CD14-positive monocyte (primary cell): ENCODE data around the gene ATP2A1. TPM values are rescaled to one million over a fixed set of nuclear protein-coding genes. Genes with fewer than 3 reads are reported as not detected.

ENCODE experiments used
- DNase-seq, 3 donors: peaks; one replicate each; pipeline ENCODE4 v3.0.0-alpha.2; 2011 to 2022
- H2AFZ ChIP-seq: 2 replicates; pipeline ENCODE4 v1.6.0; 2012; ENCODE audit warnings: mild to moderate bottlenecking, low read depth, low read length, inconsistent platforms; ENCODE audit not compliant: insufficient read depth, poor library complexity, severe bottlenecking
- H3K27ac ChIP-seq, 2 donors: 1 replicate in 1 of 2; 2 replicates in 1 of 2; pipeline ENCODE4 v1.5.1; 2012 to 2013; ENCODE audit warnings: low read length in 2 of 2, control low read depth in 1 of 2, inconsistent platforms in 1 of 2, low read depth in 1 of 2, mild to moderate bottlenecking in 1 of 2
- H3K27me3 ChIP-seq, 2 donors: one replicate each; pipeline versions ENCODE4 v1.6.0 to v1.6.1; 2011 to 2013; ENCODE audit warnings: low read length in 2 of 2; ENCODE audit not compliant: control insufficient read depth in 2 of 2, insufficient read depth in 2 of 2
- H3K36me3 ChIP-seq, 2 donors: replicated peaks in 1 of 2; 1 replicate in 1 of 2; 2 replicates in 1 of 2; pipeline versions ENCODE4 v1.5.1 to v1.6.1; 2012 to 2013; ENCODE audit warnings: low read length in 2 of 2, control low read depth in 1 of 2, inconsistent platforms in 1 of 2, mild to moderate bottlenecking in 1 of 2; ENCODE audit not compliant: insufficient read depth in 2 of 2, control insufficient read depth in 1 of 2
- H3K4me1 ChIP-seq, 2 donors: 1 replicate in 1 of 2; 2 replicates in 1 of 2; pipeline versions ENCODE4 v1.5.1 to v1.6.1; 2012 to 2013; ENCODE audit warnings: low read length in 2 of 2, control low read depth in 1 of 2, inconsistent platforms in 1 of 2, mild to moderate bottlenecking in 1 of 2, moderate library complexity in 1 of 2; ENCODE audit not compliant: insufficient read depth in 2 of 2, control insufficient read depth in 1 of 2
- H3K4me2 ChIP-seq: replicated peaks from 2 replicates; pipeline ENCODE3; 2012; ENCODE audit warnings: low read length, moderate library complexity, mild to moderate bottlenecking; ENCODE audit not compliant: poor library complexity, severe bottlenecking; ENCODE audit errors: extremely low read depth
- H3K4me3 ChIP-seq, 3 experiments: fragments of 200-600 bp in 1 of 3; sonication (generic) in 1 of 3; replicated peaks in 1 of 3; 1 replicate in 2 of 3; 2 replicates in 1 of 3; pipeline ENCODE4 v1.5.1; 2011 to 2013; ENCODE audit warnings: low read length in 3 of 3, mild to moderate bottlenecking in 3 of 3, control low read depth in 2 of 3, low read depth in 2 of 3, inconsistent platforms in 1 of 3, moderate library complexity in 1 of 3
- H3K79me2 ChIP-seq: 2 replicates; pipeline ENCODE4 v1.6.0; 2012; ENCODE audit warnings: mild to moderate bottlenecking, control low read depth, inconsistent platforms, low read length, moderate library complexity; ENCODE audit not compliant: insufficient read depth
- H3K9ac ChIP-seq: 2 replicates; pipeline ENCODE4 v1.6.0; 2017; ENCODE audit warnings: low read length, mild to moderate bottlenecking; ENCODE audit not compliant: insufficient read depth, poor library complexity, severe bottlenecking
- H3K9me3 ChIP-seq, 2 donors: replicated peaks in 1 of 2; 1 replicate in 1 of 2; 2 replicates in 1 of 2; pipeline versions ENCODE4 v1.5.1 to v1.6.1; 2012 to 2013; ENCODE audit warnings: low read length in 2 of 2, control low read depth in 1 of 2; ENCODE audit not compliant: control insufficient read depth in 1 of 2, insufficient read depth in 1 of 2
- H4K20me1 ChIP-seq: 2 replicates; pipeline ENCODE4 v1.6.0; 2012; ENCODE audit warnings: mild to moderate bottlenecking, low read length, control low read depth, moderate library complexity; ENCODE audit not compliant: insufficient read depth
- H3K27ac Mint-ChIP-seq, 7 donors: one replicate each; pipeline ENCODE4 v1.8.0; 2020; ENCODE audit warnings: mild to moderate bottlenecking in 7 of 7, mixed read lengths in 7 of 7, moderate library complexity in 6 of 7, inconsistent platforms in 2 of 7
- H3K27me3 Mint-ChIP-seq, 3 donors: one replicate each; pipeline ENCODE4 v1.8.0; 2021 to 2022; ENCODE audit warnings: low read depth in 3 of 3, mild to moderate bottlenecking in 3 of 3, mixed read lengths in 3 of 3, moderate library complexity in 3 of 3, inconsistent platforms in 1 of 3
- H3K36me3 Mint-ChIP-seq, 2 donors: one replicate each; pipeline ENCODE4 v1.8.0; 2020; ENCODE audit warnings: mixed read lengths in 2 of 2, inconsistent platforms in 1 of 2, mild to moderate bottlenecking in 1 of 2
- H3K4me1 Mint-ChIP-seq: one replicate; pipeline ENCODE4 v1.8.0; 2020; ENCODE audit warnings: mild to moderate bottlenecking, mixed read lengths
- H3K4me3 Mint-ChIP-seq, 2 donors: one replicate each; pipeline ENCODE4 v1.8.0; 2020; ENCODE audit warnings: mild to moderate bottlenecking in 2 of 2, mixed read lengths in 2 of 2, moderate library complexity in 1 of 2
- H3K9me3 Mint-ChIP-seq, 7 donors: one replicate each; pipeline ENCODE4 v1.8.0; 2020 to 2022; ENCODE audit warnings: mixed read lengths in 7 of 7, mild to moderate bottlenecking in 6 of 7, moderate library complexity in 6 of 7, inconsistent platforms in 2 of 7
- WGBS: methylation state at CpG from one replicate; pipeline ENCODE4 v1.1.5; 2013; ENCODE audit warnings: missing lambda C conversion rate; ENCODE audit not compliant: insufficient coverage; 5-methylcytosine and 5-hydroxymethylcytosine counted together
- intact Hi-C, 2 donors: fragments of 100-400 bp; cut with micrococcal nuclease; formaldehyde crosslinking; loops; one replicate each; pipeline versions ENCODE4 v1.15.0 to v1.15.1; 2023
- polyA plus RNA-seq, 3 donors: library from polyadenylated mRNA; depleted of rRNA in 1 of 3; unstranded in 2 of 3; stranded (reverse) in 1 of 3; fragments of 300-500 nt in 2 of 3; fragments of >200 nt in 1 of 3; fragmentation: Illumina TruSeq in 2 of 3; gene quantifications; 1 replicate in 2 of 3; 2 replicates in 1 of 3; pipeline ENCODE4 v1.2.3, GENCODE V29; 2012 to 2021
- TF ChIP-seq, protein P1 (sequence below): fragments of 200-600 bp; IDR thresholded peaks from one replicate; pipeline ENCODE4 v1.8.0; 2022; ENCODE audit warnings: antibody characterized with exemption, mild to moderate bottlenecking

ATP2A1 gene
- polyA plus RNA-seq, 3 donors: 0.57 TPM; not detected in 2

- no peaks in the 10 kb centered on the region for H4K20me1 ChIP-seq
- no peak overlapping the region for H3K4me2 ChIP-seq
- Mint-ChIP-seq H3K27ac (no peak overlapping the region), H3K9me3 (peaks cover 0 to 3% (median 0%) of the 10 kb centered on the region in 7 donors), H3K27me3 (peaks cover 0 to 1% (median 1%) of the 10 kb centered on the region in 3 donors), H3K36me3 (peaks cover 68 to 89% of the 10 kb centered on the region in 2 donors), H3K4me3 (no peak overlapping the region), H3K4me1 (no peaks in the 10 kb centered on the region)
- TF ChIP-seq, protein P1, sequence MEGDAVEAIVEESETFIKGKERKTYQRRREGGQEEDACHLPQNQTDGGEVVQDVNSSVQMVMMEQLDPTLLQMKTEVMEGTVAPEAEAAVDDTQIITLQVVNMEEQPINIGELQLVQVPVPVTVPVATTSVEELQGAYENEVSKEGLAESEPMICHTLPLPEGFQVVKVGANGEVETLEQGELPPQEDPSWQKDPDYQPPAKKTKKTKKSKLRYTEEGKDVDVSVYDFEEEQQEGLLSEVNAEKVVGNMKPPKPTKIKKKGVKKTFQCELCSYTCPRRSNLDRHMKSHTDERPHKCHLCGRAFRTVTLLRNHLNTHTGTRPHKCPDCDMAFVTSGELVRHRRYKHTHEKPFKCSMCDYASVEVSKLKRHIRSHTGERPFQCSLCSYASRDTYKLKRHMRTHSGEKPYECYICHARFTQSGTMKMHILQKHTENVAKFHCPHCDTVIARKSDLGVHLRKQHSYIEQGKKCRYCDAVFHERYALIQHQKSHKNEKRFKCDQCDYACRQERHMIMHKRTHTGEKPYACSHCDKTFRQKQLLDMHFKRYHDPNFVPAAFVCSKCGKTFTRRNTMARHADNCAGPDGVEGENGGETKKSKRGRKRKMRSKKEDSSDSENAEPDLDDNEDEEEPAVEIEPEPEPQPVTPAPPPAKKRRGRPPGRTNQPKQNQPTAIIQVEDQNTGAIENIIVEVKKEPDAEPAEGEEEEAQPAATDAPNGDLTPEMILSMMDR: no peak
- no peak overlapping the region for H3K4me3 ChIP-seq
- H2AFZ ChIP-seq: no peak overlapping the region
- peaks cover 61 to 88% of the 10 kb centered on the region in 2 donors for H3K36me3 ChIP-seq
- H3K9me3 ChIP-seq: no peaks in the 10 kb centered on the region
- no peak for DNase-seq
- no peak overlapping the region for H3K9ac ChIP-seq
- no peaks in the 10 kb centered on the region for H3K79me2 ChIP-seq
- intact Hi-C loops: loop anchor here in 1 of 2 donors (5.0 kb wide), 1 partner anchor 33 kb away; no protein-coding TSS in a partner anchor
- no peak overlapping the region for H3K27ac ChIP-seq
- H3K27me3 ChIP-seq: no peaks in the 10 kb centered on the region
- no peaks in the 10 kb centered on the region for H3K4me1 ChIP-seq
Observed at GRCh38 chr16:28915181-28915580, 36.9 kb downstream of the ATP2A1 start.

DNA sequence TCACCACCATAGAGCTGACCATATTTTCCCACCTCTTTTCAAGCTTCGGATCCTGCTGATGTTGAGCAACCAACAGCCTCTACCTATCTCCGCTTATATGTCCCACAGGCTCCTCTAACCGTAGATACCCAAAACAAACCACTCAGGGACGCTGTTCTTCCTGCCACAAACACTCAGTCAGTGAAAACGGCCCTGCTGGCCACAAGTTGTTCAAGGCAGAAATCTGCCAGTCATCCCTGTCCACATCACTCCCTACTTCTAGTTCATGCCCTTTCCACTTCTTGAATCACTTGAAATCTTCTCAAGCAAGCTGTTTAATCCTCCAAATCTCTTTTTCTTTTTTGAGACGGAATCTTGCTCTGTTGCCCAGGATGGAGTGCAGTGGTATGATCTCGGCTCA, 38.8 kb downstream of the ATP2A1 start:
- Histone ChIP-seq H3K36me3 (peaks cover 51 to 82% of the 10 kb centered on the region in 2 donors), H3K79me2 (no peaks in the 10 kb centered on the region), H4K20me1 (no peaks in the 10 kb centered on the region), H3K27ac (no peak overlapping the region), H3K4me3 (no peak overlapping the region), H3K27me3 (no peaks in the 10 kb centered on the region), H3K4me1 (no peaks in the 10 kb centered on the region), H3K4me2 (no peak overlapping the region), H3K9me3 (no peaks in the 10 kb centered on the region), H2AFZ (no peak overlapping the region), H3K9ac (no peak overlapping the region)
- Mint-ChIP-seq H3K27ac (no peak overlapping the region), H3K36me3 (peaks cover 61 to 87% of the 10 kb centered on the region in 2 donors), H3K9me3 (peaks cover 0 to 3% (median 0%) of the 10 kb centered on the region in 7 donors), H3K4me1 (no peaks in the 10 kb centered on the region), H3K4me3 (no peak overlapping the region), H3K27me3 (peaks cover 0 to 1% (median 1%) of the 10 kb centered on the region in 3 donors)
- DNase-seq: no peak
- WGBS: 81% methylated on average over 7 of the region's 7 CpGs
- intact Hi-C loops: loop anchor here in 1 of 2 donors (5.0 kb wide), 1 partner anchor 35 kb away; no protein-coding TSS in a partner anchor
- TF ChIP-seq, protein P1: no peak
